Activated CD8-positive, alpha-beta memory T cell treated with anti-CD3 and anti-CD28 coated beads, Interleukin-2, amount 50 U/mL, for 1 hour (primary cell): Measurements from ENCODE around the gene AFF2.

Experiments
- DNase-seq: peaks from one replicate; pipeline ENCODE4 v3.0.0-alpha.2; 2020; ENCODE audit errors: extremely low read depth

Gene AFF2

GRCh38 chrX:148588649-148589310 is 88.4 kb downstream of the AFF2 start:
- DNase-seq: no peak

DNA sequence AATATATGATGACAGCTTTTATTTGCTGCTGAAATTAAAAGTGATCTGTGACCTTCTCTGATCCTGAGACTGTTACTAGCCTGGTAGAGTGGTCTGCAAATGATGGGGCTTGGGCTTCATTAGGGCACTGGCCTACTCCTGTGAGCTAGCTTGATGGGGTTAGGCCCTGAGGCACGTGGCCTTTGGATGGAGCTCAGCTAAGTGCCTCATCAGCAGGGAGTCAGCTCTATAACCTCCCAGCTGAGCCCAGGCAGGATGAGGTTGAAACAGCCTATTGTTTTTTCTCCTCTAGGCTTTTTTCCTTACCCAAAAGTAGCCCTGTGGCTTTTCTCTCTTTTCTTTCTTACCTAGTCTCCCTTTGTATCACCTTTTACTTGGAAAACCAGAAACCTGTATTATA is 92.2 kb downstream of the AFF2 start:
- no peak for DNase-seq

GRCh38 chrX:148593146-148593545 is 92.7 kb downstream of the AFF2 start:
- no peak for DNase-seq

DNA sequence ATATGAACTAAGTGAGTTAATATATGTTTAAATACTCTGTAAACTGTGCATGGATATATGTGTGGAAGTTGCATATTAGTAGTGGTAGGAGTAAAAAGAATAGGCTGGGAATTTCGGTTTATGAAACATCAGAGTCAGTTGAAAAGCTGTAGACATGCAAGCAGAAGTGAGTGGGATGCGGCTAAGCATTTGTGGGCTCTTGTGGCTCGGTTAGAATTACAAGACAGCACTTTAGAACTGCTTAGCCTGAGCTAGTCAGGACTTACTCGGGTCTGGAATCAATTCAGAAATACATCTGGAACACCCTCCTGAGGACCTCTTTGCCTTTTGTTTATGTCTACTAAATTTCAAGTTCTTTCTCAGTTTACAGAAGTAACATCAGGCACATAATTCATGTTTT is 93.6 kb downstream of the AFF2 start:
- no peak for DNase-seq

DNA sequence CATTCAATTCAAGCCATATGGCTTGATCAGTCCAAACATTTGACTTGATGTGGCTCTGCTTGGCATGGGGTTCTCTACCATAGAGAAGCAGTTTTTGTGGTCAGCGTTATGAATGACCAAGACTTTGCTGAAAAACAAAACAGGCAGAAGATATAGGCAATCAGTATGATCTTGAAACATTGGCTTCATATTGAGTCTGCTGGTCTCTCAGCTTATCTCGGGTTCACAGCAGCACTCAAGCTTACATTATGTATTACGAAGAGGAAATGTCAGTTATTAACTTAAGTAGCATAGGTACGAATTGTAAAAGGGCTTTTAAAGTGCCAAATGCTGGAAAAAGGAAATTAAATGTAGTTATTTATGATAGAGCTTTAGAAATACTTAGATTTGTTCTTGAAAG is 99.0 kb downstream of the AFF2 start:
- no peak for DNase-seq

GRCh38 chrX:148600131-148600530 is 99.7 kb downstream of the AFF2 start:
- no peak for DNase-seq

GRCh38 chrX:148600581-148600980 is 100.2 kb downstream of the AFF2 start:
- no peak for DNase-seq

DNA sequence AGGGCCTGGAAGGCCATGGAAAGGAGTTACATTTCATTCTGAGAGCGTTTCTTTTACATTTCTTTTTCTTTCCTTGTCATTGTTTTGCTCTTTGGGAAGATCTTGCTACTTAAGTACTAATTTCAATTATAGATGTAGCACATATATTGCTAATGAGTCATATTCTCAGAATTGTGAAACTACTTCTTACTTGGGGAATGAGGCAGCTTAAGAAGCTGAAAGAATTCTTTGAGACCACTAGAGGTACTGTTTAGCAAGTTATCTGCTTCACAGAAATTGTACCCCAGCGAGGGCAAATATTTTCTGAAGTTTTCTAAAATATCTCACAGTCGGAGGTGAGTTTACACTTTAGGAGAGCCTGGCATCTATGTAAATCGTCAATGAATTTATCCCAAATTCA is 100.6 kb downstream of the AFF2 start:
- DNase-seq: no peak

- DNase-seq: no peak
Observed at GRCh38 chrX:148609515-148610327, 109.3 kb downstream of the AFF2 start.

GRCh38 chrX:148610328-148610698 is 109.9 kb downstream of the AFF2 start:
- no peak for DNase-seq

GRCh38 chrX:148611993-148612392 is 111.6 kb downstream of the AFF2 start:
- no peak for DNase-seq

- no peak for DNase-seq
Observed at GRCh38 chrX:148612431-148612830, 112.0 kb downstream of the AFF2 start.

GRCh38 chrX:148613636-148614035 is 113.2 kb downstream of the AFF2 start:
- DNase-seq: no peak

GRCh38 chrX:148615491-148615890 is 115.1 kb downstream of the AFF2 start:
- DNase-seq: no peak

DNA sequence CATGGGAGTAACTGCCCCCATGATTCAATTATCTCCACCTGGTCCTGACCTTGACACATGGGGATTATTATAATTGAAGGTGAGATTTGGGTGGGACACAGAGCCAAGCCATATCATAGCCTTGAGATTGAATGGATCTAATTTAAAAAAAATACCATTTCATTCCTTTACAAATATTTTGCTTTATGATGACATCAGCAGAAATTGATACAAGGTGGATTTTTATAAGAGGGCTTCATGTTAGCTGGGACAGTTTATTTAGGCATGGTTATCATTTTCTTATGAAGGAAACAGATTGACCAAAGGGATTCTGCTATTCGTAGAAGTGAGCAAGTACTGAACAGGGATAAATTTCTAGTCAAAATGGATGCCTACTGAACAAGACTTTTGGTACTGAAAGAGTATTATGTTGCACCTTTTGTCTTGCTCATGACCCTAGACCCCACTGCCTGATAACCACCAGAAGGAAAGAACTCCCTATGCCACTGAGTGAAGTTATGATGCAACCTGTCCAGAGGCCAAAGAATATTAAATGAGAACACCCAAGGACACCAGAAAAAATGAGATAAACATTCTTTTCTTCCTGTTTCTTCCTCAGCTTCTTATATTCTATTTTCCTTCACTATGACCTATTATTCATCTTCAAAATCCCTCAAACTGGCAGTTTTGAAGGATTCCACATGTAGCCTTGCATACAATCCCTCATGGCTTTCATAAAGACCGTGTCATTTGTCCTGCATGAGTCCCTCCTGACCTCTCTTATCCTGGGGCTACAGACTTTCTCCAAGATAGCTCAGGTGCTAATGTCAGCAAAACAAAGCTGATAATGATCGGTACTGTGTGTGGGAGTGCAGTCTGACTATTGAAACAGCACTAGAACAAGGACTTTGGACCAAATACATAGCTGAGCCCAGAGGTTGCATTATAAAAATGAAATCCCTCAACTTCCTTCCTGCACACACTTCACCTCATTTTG is 118.3 kb downstream of the AFF2 start:
- DNase-seq: no peak

GRCh38 chrX:148620023-148620422 is 119.6 kb downstream of the AFF2 start:
- DNase-seq: no peak

GRCh38 chrX:148624951-148625474 is 124.6 kb downstream of the AFF2 start:
- no peak for DNase-seq

- no peak for DNase-seq
Observed at GRCh38 chrX:148628621-148629020, 128.2 kb downstream of the AFF2 start.

DNA sequence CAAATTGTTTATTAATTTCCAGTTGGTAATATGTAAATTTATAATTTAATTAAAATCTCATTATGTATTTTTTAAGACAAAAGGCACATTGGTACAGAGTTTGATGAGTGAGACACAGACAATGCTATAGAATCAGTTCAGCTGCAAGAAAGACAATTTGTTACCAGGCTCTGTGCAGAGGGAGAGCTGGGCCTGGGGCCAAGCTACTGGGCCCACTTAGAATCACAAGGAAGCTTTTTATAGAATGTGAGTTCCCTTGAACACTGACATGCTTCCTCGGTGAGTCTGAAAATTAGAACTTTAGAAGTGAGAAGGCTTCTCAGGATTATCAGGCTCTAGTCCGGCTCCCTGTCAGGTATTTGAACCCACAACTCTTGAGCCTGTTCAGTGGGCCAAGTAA is 129.0 kb downstream of the AFF2 start:
- no peak for DNase-seq

DNA sequence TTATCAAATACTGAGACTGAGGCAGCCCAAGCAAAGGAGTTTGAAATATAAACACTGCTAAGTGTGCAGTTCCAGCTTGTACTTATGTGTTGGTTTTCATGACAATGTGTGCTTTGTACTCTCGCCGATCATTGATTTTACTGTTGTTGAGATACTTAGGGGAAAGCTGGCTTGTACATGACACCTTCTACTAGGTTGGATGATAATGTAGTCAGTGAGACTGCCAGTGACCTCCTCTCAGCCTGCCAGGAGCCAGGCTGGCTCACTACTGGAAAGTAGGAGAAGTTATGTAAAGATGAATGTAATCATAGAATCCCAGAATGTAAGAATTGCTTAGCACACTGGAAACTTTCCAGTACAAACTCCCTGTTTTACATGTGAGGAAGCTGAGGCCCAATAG is 132.0 kb downstream of the AFF2 start:
- no peak for DNase-seq

- DNase-seq: no peak
Observed at GRCh38 chrX:148633218-148633908, 132.9 kb downstream of the AFF2 start.
